CD4-positive, alpha-beta T cell treated with Interleukin-6 at 100 ng/mL for 8 hours (primary cell): Measurements from ENCODE around the gene TMEM147.
"Not testable (repeated sequence)": the region's sequence is repeated elsewhere in the genome, so short reads cannot be mapped to it uniquely, and the experiment has no call there.

Experiments used
- DNase-seq: peaks from one replicate; pipeline ENCODE4 v3.0.0-alpha.2; 2020; ENCODE audit warnings: mixed read lengths, low spot score

Gene TMEM147

DNA sequence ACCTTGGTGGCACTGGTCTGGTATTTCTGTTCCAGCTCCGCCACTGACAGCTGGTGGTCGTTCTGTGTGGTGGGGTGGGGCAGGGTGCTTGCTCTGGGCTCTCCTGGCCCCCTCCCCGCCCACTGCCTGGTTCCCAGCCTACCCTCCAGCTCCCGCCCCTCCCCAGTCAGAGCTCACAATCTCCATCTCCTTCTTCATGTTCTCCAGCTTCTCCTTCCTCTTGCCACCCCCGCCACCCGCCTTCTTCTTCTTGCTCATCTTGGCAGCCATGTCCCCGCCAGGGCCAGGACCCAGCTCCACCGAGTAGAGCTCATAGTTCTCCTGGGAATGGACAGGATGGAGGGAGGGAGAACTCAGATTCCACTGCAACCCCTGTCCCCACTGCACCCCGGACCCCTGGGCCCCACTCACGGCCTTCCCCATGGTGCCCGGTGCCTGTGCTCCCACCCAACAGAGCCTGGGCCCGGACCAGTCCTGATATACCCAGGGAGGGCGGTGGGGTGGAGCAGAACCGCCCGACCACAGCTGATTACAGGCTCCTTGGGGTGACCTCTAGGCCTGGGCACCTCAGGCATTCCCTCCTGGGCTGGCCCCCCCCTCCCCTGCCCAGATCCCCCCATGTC, 17.9 kb downstream of the TMEM147 start, which contains the start of gene ATP4A:
Gene ATP4A, minus strand, starts transcription at position 452 of the 623 bp plus-strand sequence. Its CDS starts 29 bp downstream, at position 423.
- no peak for DNase-seq

GRCh38 chr19:35565016-35565856, 19.8 kb downstream of the TMEM147 start:
- DNase-seq, result no peak

DNA sequence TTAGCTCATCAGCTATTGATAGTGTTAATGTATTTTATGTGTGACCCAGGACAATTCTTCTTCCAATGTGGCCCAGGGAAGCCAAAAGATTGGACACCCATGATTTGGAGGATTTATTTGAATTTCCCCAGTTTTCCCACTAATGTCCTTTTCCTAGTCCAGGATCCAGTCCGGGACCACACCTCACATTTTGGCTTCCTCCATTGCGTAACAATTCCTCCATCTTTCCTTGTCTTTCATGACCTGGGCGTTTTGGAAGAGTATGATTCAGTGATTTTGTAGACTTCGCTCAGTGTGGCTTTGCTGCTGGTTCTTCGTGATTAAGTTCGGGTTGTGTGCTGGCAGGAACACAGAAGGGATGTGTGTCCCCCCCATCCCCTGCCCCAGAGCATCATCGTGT, 21.3 kb downstream of the TMEM147 start:
- DNase-seq, result no peak

GRCh38 chr19:35569281-35569781, 23.9 kb downstream of the TMEM147 start:
- no peak for DNase-seq

- no peak for DNase-seq
Observed at GRCh38 chr19:35571406-35571965, 26.1 kb downstream of the TMEM147 start.

DNA sequence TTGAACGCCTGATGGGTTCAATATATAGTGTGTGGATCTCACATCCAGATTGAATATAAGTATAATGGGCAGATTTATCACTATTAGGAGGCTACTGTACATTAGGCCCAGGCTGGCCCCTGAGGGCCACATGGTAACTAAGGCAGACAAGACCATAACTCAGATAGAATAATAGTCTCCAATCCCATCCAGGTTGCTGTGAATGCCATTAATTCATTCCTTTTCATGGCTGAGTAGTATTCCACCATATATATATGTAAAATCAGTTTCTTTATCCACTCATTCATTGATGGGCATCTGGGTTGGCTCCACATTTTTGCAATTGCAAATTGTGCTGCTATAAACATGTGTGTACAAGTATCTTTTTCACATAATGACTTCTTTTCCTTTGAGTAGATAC, 32.5 kb downstream of the TMEM147 start:
- DNase-seq, result no peak

DNA sequence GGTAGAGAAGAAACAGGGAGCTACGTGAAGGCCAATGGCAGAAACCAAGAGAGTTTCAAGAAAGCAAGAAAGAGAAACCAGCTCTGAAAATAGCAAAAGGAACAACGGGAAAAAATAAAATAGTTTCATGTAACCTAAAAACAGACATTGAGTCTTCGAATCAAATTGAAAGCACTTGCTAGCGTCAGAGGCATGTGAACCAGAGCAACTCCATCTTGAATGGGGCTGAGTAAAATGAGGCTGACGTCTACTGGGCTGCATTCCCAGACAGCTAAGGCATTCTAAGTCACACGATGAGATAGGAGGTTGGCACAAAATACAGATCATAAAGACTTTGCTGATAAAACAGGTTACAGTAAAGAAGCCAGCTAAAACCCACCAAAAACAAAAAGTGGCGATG, 33.3 kb downstream of the TMEM147 start:
- DNase-seq, result no peak

DNA sequence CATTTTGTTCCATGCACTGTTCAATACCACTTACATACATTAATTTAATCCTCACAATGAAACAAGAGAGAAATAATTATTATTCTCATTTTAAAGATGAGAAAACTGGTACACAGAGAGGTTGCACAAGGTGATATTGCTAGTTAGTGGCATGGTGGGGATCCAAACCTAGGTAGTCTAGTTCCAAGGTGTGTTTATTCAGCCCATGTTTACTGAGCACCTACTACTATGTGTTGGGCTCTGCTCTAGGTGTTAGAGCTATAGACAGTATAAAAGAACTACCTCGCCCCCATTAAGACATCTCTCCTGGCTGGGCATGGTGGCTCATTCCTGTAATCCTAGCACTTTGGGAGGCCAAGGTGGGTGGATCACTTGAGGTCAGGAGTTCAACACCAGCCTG, 37.3 kb downstream of the TMEM147 start:
- DNase-seq, result no peak

- no peak for DNase-seq
Observed at GRCh38 chr19:35585848-35586247, 40.4 kb downstream of the TMEM147 start, which contains the start of gene PMIS2. Gene PMIS2 (plus strand): TSS chr19:35586173. CDS start chr19:35586260, 87 bp downstream.

GRCh38 chr19:35587321-35587720, 41.9 kb downstream of the TMEM147 start:
- DNase-seq, result no peak

- DNase-seq, result no peak
Observed at GRCh38 chr19:35590875-35591274, 45.4 kb downstream of the TMEM147 start.

DNA sequence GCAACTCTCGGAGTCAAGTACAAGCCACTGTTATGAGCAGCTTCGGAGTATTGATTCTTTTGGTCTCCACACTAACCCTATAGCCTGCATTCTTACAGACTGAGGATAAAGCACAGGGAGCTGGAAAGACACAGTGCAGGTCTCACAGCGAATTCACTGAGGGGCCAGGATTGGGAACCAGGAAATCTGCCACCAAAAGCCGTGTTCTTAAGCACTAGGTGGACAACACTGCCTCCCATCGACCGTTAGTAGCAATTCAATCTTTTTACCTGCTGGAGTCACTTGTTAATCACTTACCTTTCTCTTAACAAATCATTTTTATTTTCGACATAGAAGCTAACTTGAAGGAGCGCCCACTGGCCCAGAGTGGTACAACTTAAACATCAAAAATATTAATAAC, 46.8 kb downstream of the TMEM147 start:
- peak; percentile 21 for DNase-seq

- DNase-seq, result not testable (repeated sequence)
Observed at GRCh38 chr19:35595026-35595425, 49.6 kb downstream of the TMEM147 start.

DNA sequence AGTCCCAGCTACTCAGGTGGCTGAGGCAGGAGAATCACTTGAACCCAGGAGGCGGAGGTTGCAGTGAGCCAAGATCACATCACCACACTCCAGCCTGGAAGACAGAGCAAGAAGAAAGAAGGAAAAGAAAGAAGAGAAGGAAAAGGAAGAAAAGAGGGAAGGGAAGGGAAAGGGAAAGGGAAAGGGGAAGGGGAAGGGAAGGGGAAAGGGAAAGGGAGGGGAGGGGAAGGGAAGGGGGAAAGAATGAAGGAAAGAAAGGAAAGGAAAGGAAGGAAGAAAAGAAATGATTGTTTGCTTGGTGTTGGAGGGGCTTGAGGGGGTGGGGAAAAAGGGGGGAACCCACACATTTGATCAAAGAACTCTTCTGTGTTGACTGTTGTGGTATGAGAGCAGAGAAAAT, 50.5 kb downstream of the TMEM147 start:
- DNase-seq, result no peak

DNA sequence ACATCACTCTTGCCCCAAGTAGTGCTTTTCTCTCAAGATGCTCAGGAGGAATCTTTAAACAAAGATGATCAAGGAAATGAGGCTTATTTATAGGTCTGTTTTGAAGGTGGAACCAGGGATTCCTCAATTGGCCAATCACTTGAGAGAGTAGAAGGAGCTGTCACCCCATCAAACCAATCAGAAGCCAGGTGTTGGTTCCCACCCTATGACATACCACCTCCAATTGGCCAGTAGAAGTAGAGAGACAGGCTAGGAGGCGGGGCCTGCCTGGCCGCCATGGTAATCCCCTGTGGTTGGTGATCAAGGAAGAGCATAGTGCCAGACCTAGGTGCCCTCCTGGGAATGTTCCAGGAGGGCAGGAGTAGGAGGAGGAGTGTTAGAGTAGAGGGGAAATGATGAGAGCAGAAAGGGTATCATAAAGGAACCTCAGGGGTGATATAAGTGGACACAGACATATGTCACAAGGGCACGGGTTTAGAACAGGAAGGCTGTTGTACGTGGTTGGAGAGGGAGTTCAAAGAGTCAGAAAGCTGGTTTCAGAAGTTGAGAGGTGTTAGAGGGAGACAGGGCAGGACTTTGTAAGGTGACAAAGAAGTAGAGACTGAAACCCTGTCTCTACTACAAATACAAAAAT, 51.1 kb downstream of the TMEM147 start:
- DNase-seq, result no peak
